Left renal cortex interstitium (tissue), 4 donors: ENCODE data around the gene TMEM175. TPM values are rescaled to one million over a fixed set of nuclear protein-coding genes. Genes with fewer than 3 reads are reported as not detected.

Experiments
- DNase-seq, 4 donors: peaks; one replicate each; pipeline ENCODE4 v3.0.0-alpha.2; 2013; ENCODE audit warnings: low read depth in 4 of 4, low spot score in 2 of 4, missing footprints in 1 of 4
- polyA plus RNA-seq, 4 donors: library from polyadenylated mRNA; unstranded; fragments of 120-200 nt; gene quantifications; one replicate each; pipeline ENCODE4 v1.2.1, GENCODE V29; 2013; ENCODE audit not compliant: insufficient read length in 4 of 4

Gene TMEM175
- 10 to 100 TPM; 23.1 to 32.3 (median 27.3) TPM for polyA plus RNA-seq

GRCh38 chr4:931960-932712 lies at the start of gene TMEM175, which contains the start of gene GAK:
TSS of gene TMEM175 (plus strand) at chr4:932460. CDS start at chr4:947740, 15,280 bp downstream.
TSS of gene GAK (minus strand) at chr4:932316. CDS start at chr4:932187, 129 bp downstream.
- DNase-seq = peak; percentile 77 to 93 (median 91)

GRCh38 chr4:882646-883045 lies 49.6 kb upstream of the TMEM175 start:
- no peak for DNase-seq

- no peak for DNase-seq
Observed at GRCh38 chr4:883377-884095, 48.7 kb upstream of the TMEM175 start.

GRCh38 chr4:884259-884658 lies 48.0 kb upstream of the TMEM175 start:
- no peak for DNase-seq

- DNase-seq = no peak
Observed at GRCh38 chr4:884896-885295, 47.4 kb upstream of the TMEM175 start.

- no peak for DNase-seq
Observed at GRCh38 chr4:885353-885752, 46.9 kb upstream of the TMEM175 start.

GRCh38 chr4:886244-886643 lies 46.0 kb upstream of the TMEM175 start:
- no peak for DNase-seq

- no peak for DNase-seq
Observed at GRCh38 chr4:887034-887763, 45.1 kb upstream of the TMEM175 start.

- DNase-seq = no peak
Observed at GRCh38 chr4:888029-888428, 44.2 kb upstream of the TMEM175 start.

- DNase-seq = no peak
Observed at GRCh38 chr4:889516-889915, 42.7 kb upstream of the TMEM175 start.

- DNase-seq = no peak
Observed at GRCh38 chr4:890036-890695, 42.1 kb upstream of the TMEM175 start.

GRCh38 chr4:891747-892146 lies 40.5 kb upstream of the TMEM175 start:
- no peak for DNase-seq

GRCh38 chr4:892780-893179 lies 39.5 kb upstream of the TMEM175 start:
- no peak for DNase-seq

- no peak for DNase-seq
Observed at GRCh38 chr4:893276-893994, 38.8 kb upstream of the TMEM175 start.

GRCh38 chr4:893995-894705 lies 38.1 kb upstream of the TMEM175 start:
- no peak for DNase-seq

GRCh38 chr4:895596-895995 lies 36.7 kb upstream of the TMEM175 start:
- no peak for DNase-seq

GRCh38 chr4:896216-896615 lies 36.0 kb upstream of the TMEM175 start:
- no peak for DNase-seq

- DNase-seq = no peak
Observed at GRCh38 chr4:896630-897029, 35.6 kb upstream of the TMEM175 start.

- no peak for DNase-seq
Observed at GRCh38 chr4:898123-898522, 34.1 kb upstream of the TMEM175 start.
